Measurements from ENCODE around the gene CHST7. TPM values are rescaled to one million over a fixed set of nuclear protein-coding genes. Genes with fewer than 3 reads are reported as not detected.

Gene CHST7
- total RNA-seq, 1 experiment from 2014 or later, result 7.7 TPM

DNA sequence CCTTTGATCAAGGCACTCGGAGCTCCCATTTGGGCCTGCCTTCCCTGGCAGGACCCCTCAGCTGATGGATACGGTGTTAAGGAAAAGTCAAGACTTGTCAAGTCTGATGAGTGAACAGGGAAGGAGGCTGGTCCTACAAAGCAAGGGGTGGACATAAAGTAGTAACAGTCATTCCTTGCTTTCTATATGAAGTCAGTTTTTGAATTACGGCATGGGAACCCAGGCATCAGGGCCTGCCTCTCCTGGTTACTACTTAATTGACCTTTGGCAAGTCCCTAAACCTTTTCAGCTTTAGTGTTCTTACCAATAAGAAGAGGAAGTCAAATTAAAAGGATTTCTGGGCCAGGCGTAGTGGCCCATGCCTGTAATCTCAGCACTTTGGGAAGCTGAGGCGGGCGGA, 7.0 kb downstream of the CHST7 start:
- DNase-seq (ENCODE audit: low read depth, low spot score) (no peak), ATAC-seq (no peak)
- no peaks in the 10 kb centered on the region for H3K9me2 ChIP-seq (ENCODE audit: insufficient read depth)
- intact Hi-C loops (cut with micrococcal nuclease), result no loop called here
- no peaks in the 10 kb centered on the region for H3K36me3 ChIP-seq (ENCODE audit: control insufficient read depth in 1 of 2, insufficient read depth in 2 of 2, low read length in 2 of 2)
- H3K4me2 ChIP-seq (ENCODE audit: low read length), result no peak overlapping the region
- POLR2A ChIA-PET, result no interaction called here
- no peak for TF ChIP-seq POLR2A (IDR thresholded peaks at IDR 0.05; ENCODE audit: borderline replicate concordance, extremely low read depth, insufficient read depth, insufficient read length)
- H3K27ac ChIP-seq (ENCODE audit: low read depth, low read length), result 0 out of 2 replicates have a peak overlapping the region, but pooled peaks have one; percentile 8
- no peak overlapping the region for H3K9ac ChIP-seq (ENCODE audit: low read length)
- no peak overlapping the region for H2AFZ ChIP-seq (ENCODE audit: low read depth, low read length, poor library complexity, severe bottlenecking)
- no peaks in the 10 kb centered on the region for H3K27me3 ChIP-seq (ENCODE audit: insufficient read depth, low read length)
- H3K4me3 ChIP-seq (replicated peaks in 1 of 2; ENCODE audit: low read depth in 1 of 2, low read length in 2 of 2), result no peak overlapping the region
- no TSS peak for BruUV-seq (replicated peaks)
- no peaks in the 10 kb centered on the region for H4K20me1 ChIP-seq (ENCODE audit: insufficient read depth)
- H3K79me2 ChIP-seq (ENCODE audit: insufficient read depth, low read length), result peaks cover 36% of the 10 kb centered on the region
- CTCF ChIA-PET, result no interaction called here
- H3K4me1 ChIP-seq (ENCODE audit: control insufficient read depth in 1 of 2, insufficient read depth in 2 of 2, low read length in 2 of 2), result peaks cover 36 to 56% of the 10 kb centered on the region in 2 experiments
- H3K9me3 ChIP-seq (ENCODE audit: control insufficient read depth in 1 of 2, insufficient read depth in 1 of 2, low read depth in 1 of 2, low read length in 2 of 2), result no peaks in the 10 kb centered on the region
- RAD21 ChIA-PET (ENCODE audit: low non-redundant PET in 1 of 2, low total read pairs in 2 of 2, uncharacterized antibody in 2 of 2, unreplicated experiment in 2 of 2), result no interaction called here

DNA sequence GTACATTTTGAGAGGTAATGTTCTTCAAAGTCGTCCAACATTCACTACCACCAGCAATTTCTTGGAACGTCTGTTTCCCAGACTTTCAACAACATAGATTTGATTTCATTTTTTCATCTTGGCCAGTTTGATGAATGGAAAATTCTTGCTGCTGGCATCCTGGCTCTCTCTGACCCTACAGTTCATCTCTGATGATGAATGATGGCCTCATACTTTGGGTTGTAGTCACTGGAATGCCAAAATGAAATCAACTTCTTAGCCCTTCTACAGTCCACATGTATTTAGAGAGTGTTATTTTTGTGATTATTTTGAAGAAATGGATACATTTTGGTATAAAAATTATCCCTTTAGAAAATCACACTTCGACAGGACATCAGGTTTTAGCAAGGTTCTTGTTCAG, 8.8 kb downstream of the CHST7 start:
- Histone ChIP-seq H3K27ac (ENCODE audit: low read depth, low read length) (peak overlapping the region; percentile 96), H3K27me3 (ENCODE audit: insufficient read depth, low read length) (no peaks in the 10 kb centered on the region), H4K20me1 (ENCODE audit: insufficient read depth) (no peaks in the 10 kb centered on the region), H3K4me3 (replicated peaks in 1 of 2; ENCODE audit: low read depth in 1 of 2, low read length in 2 of 2) (peak overlapping the region in 1 of 2 experiments; percentile 38; a peak in 2 of 4 replicates), H3K9me2 (ENCODE audit: insufficient read depth) (no peaks in the 10 kb centered on the region), H3K9me3 (ENCODE audit: control insufficient read depth in 1 of 2, insufficient read depth in 1 of 2, low read depth in 1 of 2, low read length in 2 of 2) (no peaks in the 10 kb centered on the region), H3K4me2 (ENCODE audit: low read length) (peak overlapping the region; percentile 65), H2AFZ (ENCODE audit: low read depth, low read length, poor library complexity, severe bottlenecking) (no peak overlapping the region), H3K36me3 (ENCODE audit: control insufficient read depth in 1 of 2, insufficient read depth in 2 of 2, low read length in 2 of 2) (no peaks in the 10 kb centered on the region), H3K79me2 (ENCODE audit: insufficient read depth, low read length) (peaks cover 39% of the 10 kb centered on the region), H3K9ac (ENCODE audit: low read length) (peak overlapping the region; percentile 57), H3K4me1 (ENCODE audit: control insufficient read depth in 1 of 2, insufficient read depth in 2 of 2, low read length in 2 of 2) (peaks cover 47 to 58% of the 10 kb centered on the region in 2 experiments)
- ChIA-PET RAD21 (ENCODE audit: low non-redundant PET in 1 of 2, low total read pairs in 2 of 2, uncharacterized antibody in 2 of 2, unreplicated experiment in 2 of 2) (no interaction called here), CTCF (no interaction called here), POLR2A (interaction anchor here (1.5 kb wide), 1 partner anchor 10 kb away, joined by 3 read pairs; no protein-coding TSS in a partner anchor)
- DNase-seq (ENCODE audit: low read depth, low spot score), result peak; percentile 28
- ATAC-seq, result peak; percentile 71
- intact Hi-C loops (cut with micrococcal nuclease), result no loop called here
- peak; percentile 15; the same call in 1 of the 2 replicates for TF ChIP-seq JUND (IDR thresholded peaks at IDR 0.05)
- peak; percentile 24; the same call in 1 of the 2 replicates for TF ChIP-seq SP1 (IDR thresholded peaks at IDR 0.05; ENCODE audit: low read depth)
- TF ChIP-seq, protein P1, sequence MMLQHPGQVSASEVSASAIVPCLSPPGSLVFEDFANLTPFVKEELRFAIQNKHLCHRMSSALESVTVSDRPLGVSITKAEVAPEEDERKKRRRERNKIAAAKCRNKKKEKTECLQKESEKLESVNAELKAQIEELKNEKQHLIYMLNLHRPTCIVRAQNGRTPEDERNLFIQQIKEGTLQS (IDR thresholded peaks at IDR 0.05), result no peak
- TF ChIP-seq FOSL1 (IDR thresholded peaks at IDR 0.05; ENCODE audit: low read depth), result peak; percentile 14; the same call in 1 of the 2 replicates
- no TSS peak for BruUV-seq (replicated peaks)

Data from HCT116 (cell line).